SIG-M5 (cell line): ENCODE measurements around the gene TCEA3.

Experiments used
- DNase-seq: peaks from one replicate; lab custom pipeline; 2025; lab: John Stamatoyannopoulos, UW

TCEA3 gene

GRCh38 chr1:23446661-23447310 lies 22.2 kb upstream of the TCEA3 start:
- DNase-seq: no peak

GRCh38 chr1:23444596-23445390 lies 20.2 kb upstream of the TCEA3 start:
- DNase-seq: no peak

GRCh38 chr1:23444104-23444533 lies 19.6 kb upstream of the TCEA3 start:
- no peak for DNase-seq

GRCh38 chr1:23442751-23443150 lies 18.2 kb upstream of the TCEA3 start:
- no peak for DNase-seq

GRCh38 chr1:23441446-23442148 lies 17.0 kb upstream of the TCEA3 start:
- no peak for DNase-seq

GRCh38 chr1:23438545-23438944 lies 14.0 kb upstream of the TCEA3 start:
- DNase-seq: no peak

- no peak for DNase-seq
Observed at GRCh38 chr1:23437355-23437664, 12.8 kb upstream of the TCEA3 start.

GRCh38 chr1:23436520-23437354 lies 12.2 kb upstream of the TCEA3 start:
- no peak for DNase-seq

GRCh38 chr1:23434260-23434775 lies 9.8 kb upstream of the TCEA3 start:
- no peak for DNase-seq

GRCh38 chr1:23433122-23433521 lies 8.6 kb upstream of the TCEA3 start:
- DNase-seq: no peak

GRCh38 chr1:23431431-23431830 lies 6.9 kb upstream of the TCEA3 start:
- DNase-seq: no peak

- DNase-seq: no peak
Observed at GRCh38 chr1:23430803-23431202, 6.3 kb upstream of the TCEA3 start.

GRCh38 chr1:23428136-23428905 lies 3.8 kb upstream of the TCEA3 start:
- no peak for DNase-seq

- no peak for DNase-seq
Observed at GRCh38 chr1:23427550-23427949, 3.0 kb upstream of the TCEA3 start.

- no peak for DNase-seq
Observed at GRCh38 chr1:23426828-23427227, 2.3 kb upstream of the TCEA3 start.

GRCh38 chr1:23425193-23425494 lies 596 bp upstream of the TCEA3 start:
- no peak for DNase-seq

- DNase-seq: no peak
Observed at GRCh38 chr1:23423415-23424292, 894 bp downstream of the TCEA3 start.

GRCh38 chr1:23422941-23423340 lies 1.6 kb downstream of the TCEA3 start:
- DNase-seq: no peak

GRCh38 chr1:23422241-23422877 lies 2.2 kb downstream of the TCEA3 start:
- DNase-seq: no peak

- no peak for DNase-seq
Observed at GRCh38 chr1:23421753-23422240, 2.8 kb downstream of the TCEA3 start.
